Suprapubic skin (tissue), 4 donors: ENCODE measurements around the gene CHD2.

Experiments
- EP300 ChIP-seq: sonication (generic); formaldehyde crosslinking; IDR thresholded peaks from one replicate; pipeline ENCODE4 v1.6.1; 2017; ENCODE audit warnings: antibody characterized with exemption
- POLR2A ChIP-seq, 2 donors: fragments of 450-650 bp; IDR thresholded peaks; one replicate each; pipeline ENCODE4 v1.6.1; 2017; ENCODE audit warnings: antibody characterized with exemption in 2 of 2, mild to moderate bottlenecking in 2 of 2, moderate library complexity in 2 of 2
- POLR2AphosphoS5 ChIP-seq, 3 donors: sonication (generic); formaldehyde crosslinking; IDR thresholded peaks; one replicate each; pipeline ENCODE4 v1.6.1; 2017; ENCODE audit warnings: antibody characterized with exemption in 3 of 3
- TF ChIP-seq, protein P1 (sequence below), 2 donors: fragments of 200-600 bp in 1 of 2; fragments of 450-650 bp in 1 of 2; sonication (generic) in 1 of 2; IDR thresholded peaks; one replicate each; pipeline ENCODE4 v1.5.1; 2016 to 2019; ENCODE audit warnings: antibody characterized with exemption in 2 of 2, mild to moderate bottlenecking in 1 of 2, moderate library complexity in 1 of 2

DNA sequence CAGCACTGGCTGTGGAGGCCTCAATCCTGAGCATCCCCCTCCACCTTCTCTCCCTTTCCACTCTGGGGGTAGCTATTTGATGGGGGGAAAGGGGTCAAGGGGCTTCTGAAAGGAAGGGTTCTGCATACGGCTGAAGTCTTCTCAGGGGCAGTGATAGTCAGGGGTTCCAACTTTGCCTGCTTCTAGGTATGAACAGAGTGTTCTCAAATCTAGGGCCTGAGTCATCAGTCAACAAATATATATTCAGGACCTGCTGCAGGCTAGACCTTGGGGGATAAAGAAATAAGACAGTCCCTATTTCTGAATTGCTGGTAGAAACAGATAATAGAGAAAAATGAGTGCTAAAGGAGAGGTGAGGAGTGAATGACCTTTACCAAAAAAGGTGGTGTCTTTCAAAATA is 176.1 kb downstream of the CHD2 start:
- no peak for TF ChIP-seq POLR2A (IDR thresholded peaks at IDR 0.05)
- TF ChIP-seq, protein P1, sequence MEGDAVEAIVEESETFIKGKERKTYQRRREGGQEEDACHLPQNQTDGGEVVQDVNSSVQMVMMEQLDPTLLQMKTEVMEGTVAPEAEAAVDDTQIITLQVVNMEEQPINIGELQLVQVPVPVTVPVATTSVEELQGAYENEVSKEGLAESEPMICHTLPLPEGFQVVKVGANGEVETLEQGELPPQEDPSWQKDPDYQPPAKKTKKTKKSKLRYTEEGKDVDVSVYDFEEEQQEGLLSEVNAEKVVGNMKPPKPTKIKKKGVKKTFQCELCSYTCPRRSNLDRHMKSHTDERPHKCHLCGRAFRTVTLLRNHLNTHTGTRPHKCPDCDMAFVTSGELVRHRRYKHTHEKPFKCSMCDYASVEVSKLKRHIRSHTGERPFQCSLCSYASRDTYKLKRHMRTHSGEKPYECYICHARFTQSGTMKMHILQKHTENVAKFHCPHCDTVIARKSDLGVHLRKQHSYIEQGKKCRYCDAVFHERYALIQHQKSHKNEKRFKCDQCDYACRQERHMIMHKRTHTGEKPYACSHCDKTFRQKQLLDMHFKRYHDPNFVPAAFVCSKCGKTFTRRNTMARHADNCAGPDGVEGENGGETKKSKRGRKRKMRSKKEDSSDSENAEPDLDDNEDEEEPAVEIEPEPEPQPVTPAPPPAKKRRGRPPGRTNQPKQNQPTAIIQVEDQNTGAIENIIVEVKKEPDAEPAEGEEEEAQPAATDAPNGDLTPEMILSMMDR (IDR thresholded peaks at IDR 0.05): no peak
- TF ChIP-seq POLR2AphosphoS5 (IDR thresholded peaks at IDR 0.05): no peak
- TF ChIP-seq EP300: no peak
